Measurements from ENCODE around the gene PTPN14.

DNA sequence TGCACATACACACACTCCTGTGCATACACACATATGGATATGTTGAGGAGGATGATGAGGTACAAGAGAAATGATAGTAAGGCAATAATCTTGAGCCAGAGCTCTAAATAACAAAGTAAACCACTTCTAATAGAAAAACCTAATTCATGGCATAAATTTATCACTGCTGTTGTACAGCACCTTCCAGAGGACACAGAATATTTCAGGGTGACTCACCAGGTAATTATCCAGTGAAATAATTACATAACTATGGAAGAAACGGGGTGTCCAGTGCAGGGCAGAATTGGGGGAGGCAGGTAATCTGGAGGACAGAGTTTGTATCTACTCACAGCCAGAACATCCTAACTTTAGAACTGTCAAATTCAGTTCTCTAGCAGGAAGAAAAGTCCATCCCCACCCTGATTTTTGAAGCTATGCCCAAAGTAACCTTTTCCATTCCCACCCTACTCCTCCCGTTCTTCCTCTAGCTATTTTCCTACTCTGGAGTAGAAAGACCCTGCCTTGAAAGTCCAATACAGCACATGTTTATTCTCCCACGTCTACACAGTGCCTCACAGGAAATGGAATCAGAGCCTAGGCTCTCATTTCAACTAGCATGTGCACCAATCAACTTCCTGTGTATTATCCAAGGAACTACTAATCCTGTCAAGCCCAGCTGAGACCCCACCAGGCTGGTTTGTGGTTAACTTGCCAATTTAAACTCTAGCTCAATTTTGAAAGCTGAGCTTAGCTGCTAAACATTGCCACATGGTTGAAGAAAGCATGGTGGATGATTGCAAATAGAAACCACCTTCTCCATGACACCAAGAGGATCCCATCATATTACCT, 96.6 kb downstream of the PTPN14 start:
- no peak for TF ChIP-seq SP1 (IDR thresholded peaks at IDR 0.05)
- TF ChIP-seq LEF1 (IDR thresholded peaks at IDR 0.05; ENCODE audit: borderline replicate concordance), result no peak
- TF ChIP-seq FOXA1 (IDR thresholded peaks at IDR 0.05), result no peak
